Thyroid gland (tissue), 4 donors: ENCODE results near the gene WNT3A.

ENCODE experiments used
- POLR2A ChIP-seq, 2 donors: fragments of 450-650 bp; IDR thresholded peaks; one replicate each; pipeline ENCODE4 v1.6.1; 2017; ENCODE audit warnings: antibody characterized with exemption in 2 of 2, mild to moderate bottlenecking in 2 of 2, moderate library complexity in 1 of 2
- TF ChIP-seq, protein P1 (sequence below), 6 experiments: fragments of 200-600 bp in 3 of 6; fragments of 450-650 bp in 3 of 6; sonication (generic) in 3 of 6; IDR thresholded peaks; one replicate each; pipeline ENCODE4 v1.5.1; 2016 to 2019; ENCODE audit warnings: antibody characterized with exemption in 6 of 6, mild to moderate bottlenecking in 2 of 6, inconsistent platforms in 1 of 6, moderate library complexity in 1 of 6

DNA sequence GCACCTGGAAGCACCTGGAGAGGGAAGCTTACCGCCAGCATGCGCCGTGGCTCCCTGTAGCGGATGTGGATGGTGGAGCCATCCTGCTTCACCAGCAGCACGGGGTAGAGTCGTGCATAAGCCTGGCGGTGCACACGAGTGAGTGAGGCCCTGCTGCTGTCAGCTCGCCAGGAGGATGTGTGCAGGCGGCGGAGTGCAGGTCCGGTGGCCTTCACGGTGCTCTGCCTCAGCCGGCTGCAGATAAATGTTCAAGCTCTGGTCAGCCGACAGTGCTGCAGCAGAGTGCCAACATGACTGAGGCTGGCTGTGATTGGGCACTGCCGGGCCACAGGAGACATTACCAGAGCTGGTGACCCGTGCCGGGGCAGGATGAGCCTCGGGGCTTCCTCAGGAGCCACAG lies 100.8 kb downstream of the WNT3A start:
- no peak for TF ChIP-seq POLR2A (IDR thresholded peaks at IDR 0.05)
- TF ChIP-seq, protein P1, sequence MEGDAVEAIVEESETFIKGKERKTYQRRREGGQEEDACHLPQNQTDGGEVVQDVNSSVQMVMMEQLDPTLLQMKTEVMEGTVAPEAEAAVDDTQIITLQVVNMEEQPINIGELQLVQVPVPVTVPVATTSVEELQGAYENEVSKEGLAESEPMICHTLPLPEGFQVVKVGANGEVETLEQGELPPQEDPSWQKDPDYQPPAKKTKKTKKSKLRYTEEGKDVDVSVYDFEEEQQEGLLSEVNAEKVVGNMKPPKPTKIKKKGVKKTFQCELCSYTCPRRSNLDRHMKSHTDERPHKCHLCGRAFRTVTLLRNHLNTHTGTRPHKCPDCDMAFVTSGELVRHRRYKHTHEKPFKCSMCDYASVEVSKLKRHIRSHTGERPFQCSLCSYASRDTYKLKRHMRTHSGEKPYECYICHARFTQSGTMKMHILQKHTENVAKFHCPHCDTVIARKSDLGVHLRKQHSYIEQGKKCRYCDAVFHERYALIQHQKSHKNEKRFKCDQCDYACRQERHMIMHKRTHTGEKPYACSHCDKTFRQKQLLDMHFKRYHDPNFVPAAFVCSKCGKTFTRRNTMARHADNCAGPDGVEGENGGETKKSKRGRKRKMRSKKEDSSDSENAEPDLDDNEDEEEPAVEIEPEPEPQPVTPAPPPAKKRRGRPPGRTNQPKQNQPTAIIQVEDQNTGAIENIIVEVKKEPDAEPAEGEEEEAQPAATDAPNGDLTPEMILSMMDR (IDR thresholded peaks at IDR 0.05) = no peak
